Hepatocyte (in vitro differentiated cells): Measurements from ENCODE around the gene PKD2L1. TPM values are rescaled to one million over a fixed set of nuclear protein-coding genes. Genes with fewer than 3 reads are reported as not detected.
A peak's percentile ranks its signal among the peaks of the same experiment; 100 is the strongest.

Experiments
- DNase-seq: peaks from one replicate; pipeline ENCODE4 v3.0.0-alpha.2; 2016; ENCODE audit warnings: low spot score
- H2AFZ ChIP-seq: fragments of 200-600 bp; sonication (generic); 2 replicates; pipeline ENCODE4 v1.6.0; 2016; ENCODE audit warnings: antibody characterized with exemption, mild to moderate bottlenecking
- H3K27ac ChIP-seq: fragments of 200-600 bp; sonication (generic); 2 replicates; pipeline ENCODE4 v1.5.1; 2016; ENCODE audit warnings: mild to moderate bottlenecking
- H3K27me3 ChIP-seq: fragments of 200-600 bp; sonication (generic); 2 replicates; pipeline ENCODE4 v1.6.1; 2016
- H3K36me3 ChIP-seq: fragments of 200-600 bp; sonication (generic); replicated peaks from 2 replicates; pipeline ENCODE4 v1.5.1; 2016; ENCODE audit warnings: low read depth; ENCODE audit not compliant: insufficient read depth
- H3K4me1 ChIP-seq: fragments of 200-600 bp; sonication (generic); 2 replicates; pipeline ENCODE4 v1.5.1; 2016; ENCODE audit warnings: mild to moderate bottlenecking, moderate library complexity; ENCODE audit not compliant: insufficient read depth
- H3K4me2 ChIP-seq: fragments of 200-600 bp; sonication (generic); 2 replicates; pipeline ENCODE4 v1.6.0; 2016
- H3K4me3 ChIP-seq: fragments of 200-600 bp; sonication (generic); 2 replicates; pipeline ENCODE4 v1.5.1; 2016; ENCODE audit warnings: mild to moderate bottlenecking
- H3K79me2 ChIP-seq: fragments of 200-600 bp; sonication (generic); 2 replicates; pipeline ENCODE4 v1.6.0; 2017; ENCODE audit warnings: mild to moderate bottlenecking
- H3K9me2 ChIP-seq: fragments of 200-600 bp; sonication (generic); replicated peaks from 2 replicates; pipeline ENCODE4 v1.6.0; 2017; ENCODE audit warnings: mild to moderate bottlenecking; ENCODE audit not compliant: insufficient read depth
- H3K9me3 ChIP-seq: fragments of 200-600 bp; sonication (generic); 2 replicates; pipeline ENCODE4 v1.5.1; 2016; ENCODE audit warnings: low read depth, mild to moderate bottlenecking
- H4K20me1 ChIP-seq: fragments of 200-600 bp; sonication (generic); 2 replicates; pipeline ENCODE4 v1.6.0; 2016; ENCODE audit warnings: mild to moderate bottlenecking; ENCODE audit not compliant: insufficient read depth, poor library complexity, severe bottlenecking
- EZH2 ChIP-seq: fragments of 200-600 bp; sonication (generic); IDR thresholded peaks from 2 replicates; pipeline ENCODE4 v1.6.1; 2016; ENCODE audit warnings: antibody characterized with exemption, mild to moderate bottlenecking, borderline replicate concordance
- EZH2phosphoT487 ChIP-seq: fragments of 200-600 bp; sonication (generic); IDR thresholded peaks from one replicate; pipeline ENCODE4 v1.6.1; 2018; ENCODE audit warnings: antibody characterized with exemption, mild to moderate bottlenecking, low read depth, moderate library complexity; ENCODE audit not compliant: unreplicated experiment, severe bottlenecking
- WGBS: methylation state at CpG from one replicate; pipeline ENCODE4 v1.1.6; 2016; ENCODE audit warnings: low lambda C conversion rate; ENCODE audit errors: missing lambda C conversion rate; 5-methylcytosine and 5-hydroxymethylcytosine counted together
- polyA plus RNA-seq: library from polyadenylated mRNA; unstranded; fragments of >200 nt; fragmentation: Nextera tagmentation; extraction: Ambion mirVana; gene quantifications from 2 replicates; pipeline ENCODE4 v1.2.1, GENCODE V29; 2016
- total RNA-seq: library from RNA; depleted of rRNA; stranded (reverse); fragments of >200 nt; gene quantifications from 2 replicates; pipeline ENCODE4 v1.2.3, GENCODE V29; 2014
- TF ChIP-seq, protein P1 (sequence below): fragments of 200-600 bp; sonication (generic); IDR thresholded peaks from 2 replicates; pipeline ENCODE4 v1.5.1; 2016; ENCODE audit warnings: antibody characterized with exemption, mild to moderate bottlenecking; ENCODE audit not compliant: poor library complexity

PKD2L1 gene
- total and polyA plus RNA-seq, 2 experiments from 2014 or later: 0.10 to 0.88 TPM

- no peaks in the 10 kb centered on the region for H3K9me2 ChIP-seq
- H3K4me2 ChIP-seq: peak overlapping the region; percentile 21
- no peaks in the 10 kb centered on the region for H3K9me3 ChIP-seq
- TF ChIP-seq EZH2 (no peak), EZH2phosphoT487 (no peak)
- TF ChIP-seq, protein P1, sequence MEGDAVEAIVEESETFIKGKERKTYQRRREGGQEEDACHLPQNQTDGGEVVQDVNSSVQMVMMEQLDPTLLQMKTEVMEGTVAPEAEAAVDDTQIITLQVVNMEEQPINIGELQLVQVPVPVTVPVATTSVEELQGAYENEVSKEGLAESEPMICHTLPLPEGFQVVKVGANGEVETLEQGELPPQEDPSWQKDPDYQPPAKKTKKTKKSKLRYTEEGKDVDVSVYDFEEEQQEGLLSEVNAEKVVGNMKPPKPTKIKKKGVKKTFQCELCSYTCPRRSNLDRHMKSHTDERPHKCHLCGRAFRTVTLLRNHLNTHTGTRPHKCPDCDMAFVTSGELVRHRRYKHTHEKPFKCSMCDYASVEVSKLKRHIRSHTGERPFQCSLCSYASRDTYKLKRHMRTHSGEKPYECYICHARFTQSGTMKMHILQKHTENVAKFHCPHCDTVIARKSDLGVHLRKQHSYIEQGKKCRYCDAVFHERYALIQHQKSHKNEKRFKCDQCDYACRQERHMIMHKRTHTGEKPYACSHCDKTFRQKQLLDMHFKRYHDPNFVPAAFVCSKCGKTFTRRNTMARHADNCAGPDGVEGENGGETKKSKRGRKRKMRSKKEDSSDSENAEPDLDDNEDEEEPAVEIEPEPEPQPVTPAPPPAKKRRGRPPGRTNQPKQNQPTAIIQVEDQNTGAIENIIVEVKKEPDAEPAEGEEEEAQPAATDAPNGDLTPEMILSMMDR: no peak
- no peak overlapping the region for H2AFZ ChIP-seq
- no peaks in the 10 kb centered on the region for H4K20me1 ChIP-seq
- H3K27ac ChIP-seq: peak overlapping the region; percentile 71
- DNase-seq: peak; percentile 89
- H3K4me3 ChIP-seq: no peak overlapping the region
- H3K4me1 ChIP-seq: peaks cover 26% of the 10 kb centered on the region
- H3K27me3 ChIP-seq: no peaks in the 10 kb centered on the region
- no peaks in the 10 kb centered on the region for H3K36me3 ChIP-seq
- H3K79me2 ChIP-seq: peaks cover 2% of the 10 kb centered on the region
- WGBS: 43% methylated on average over 7 of the region's 7 CpGs
These were observed 34.8 kb upstream of the PKD2L1 start for GRCh38 chr10:100364735-100365391.

DNA sequence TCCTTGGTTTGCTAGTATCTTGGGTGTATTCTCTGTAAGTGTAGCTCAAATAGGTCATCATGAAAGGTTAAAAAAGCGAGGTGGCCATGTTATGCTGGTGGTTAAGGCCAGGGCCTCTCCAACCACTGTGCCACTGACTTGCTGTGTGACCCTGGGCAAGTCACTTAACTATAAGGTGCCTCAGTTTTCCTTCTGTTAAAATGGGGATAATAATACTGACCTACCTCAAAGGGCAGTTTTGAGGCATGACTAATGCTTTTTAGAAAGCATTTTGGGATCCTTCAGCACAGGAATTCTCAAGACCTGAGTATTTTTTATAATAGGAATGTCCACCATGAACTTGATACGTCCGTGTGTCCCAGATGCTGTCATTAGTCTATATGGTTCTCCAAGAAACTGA is 34.1 kb upstream of the PKD2L1 start:
- Histone ChIP-seq H4K20me1 (peaks cover 2% of the 10 kb centered on the region), H3K4me1 (peaks cover 31% of the 10 kb centered on the region), H3K4me3 (no peak overlapping the region), H3K27me3 (no peaks in the 10 kb centered on the region), H3K27ac (peak overlapping the region; percentile 69), H3K79me2 (peaks cover 2% of the 10 kb centered on the region), H3K9me3 (no peaks in the 10 kb centered on the region), H3K36me3 (no peaks in the 10 kb centered on the region), H2AFZ (no peak overlapping the region), H3K4me2 (no peak overlapping the region), H3K9me2 (no peaks in the 10 kb centered on the region)
- 90% methylated on average over 3 of the region's 3 CpGs for WGBS
- TF ChIP-seq, protein P1: no peak
- TF ChIP-seq EZH2phosphoT487: no peak
- TF ChIP-seq EZH2: no peak
- DNase-seq: no peak

DNA sequence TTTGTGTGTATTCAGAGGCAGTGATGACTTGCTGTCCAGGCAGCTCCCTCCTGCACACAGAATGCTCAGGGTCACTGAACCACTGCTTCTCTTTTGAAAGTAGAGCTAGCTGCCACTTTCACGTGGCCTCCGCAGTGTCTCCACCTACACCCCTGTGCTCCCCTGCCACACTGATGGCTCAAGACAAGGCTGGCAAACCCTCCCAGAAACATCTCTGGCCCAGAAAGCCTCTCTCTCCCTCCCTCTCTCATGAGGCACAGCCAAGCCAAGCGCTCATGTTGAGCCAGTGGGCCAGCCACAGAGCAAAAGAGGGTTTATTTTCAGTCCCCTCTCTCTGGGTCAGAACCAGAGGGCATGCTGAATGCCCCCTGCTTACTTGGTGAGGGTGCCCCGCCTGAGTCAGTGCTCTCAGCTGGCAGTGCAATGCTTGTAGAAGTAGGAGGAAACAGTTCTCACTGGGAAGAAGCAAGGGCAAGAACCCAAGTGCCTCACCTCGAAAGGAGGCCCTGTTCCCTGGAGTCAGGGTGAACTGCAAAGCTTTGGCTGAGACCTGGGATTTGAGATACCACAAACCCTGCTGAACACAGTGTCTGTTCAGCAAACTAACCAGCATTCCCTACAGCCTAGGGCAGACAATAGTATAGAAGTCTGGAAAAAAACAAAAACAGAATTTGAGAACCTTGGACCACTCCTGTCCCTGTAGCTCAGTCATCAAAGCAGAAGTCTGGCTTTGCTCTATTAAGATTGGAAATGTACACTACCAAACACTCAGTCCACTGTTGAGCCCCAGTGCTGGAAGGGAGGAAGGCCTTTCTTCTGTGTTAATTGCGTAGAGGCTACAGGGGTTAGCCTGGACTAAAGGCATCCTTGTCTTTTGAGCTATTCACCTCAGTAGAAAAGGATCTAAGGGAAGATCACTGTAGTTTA is 32.8 kb upstream of the PKD2L1 start:
- Histone ChIP-seq H3K27ac (peak overlapping the region; percentile 69), H4K20me1 (peaks cover 5% of the 10 kb centered on the region), H3K4me2 (no peak overlapping the region), H3K9me2 (no peaks in the 10 kb centered on the region), H3K9me3 (no peaks in the 10 kb centered on the region), H3K4me3 (no peak overlapping the region), H3K4me1 (peaks cover 41% of the 10 kb centered on the region), H2AFZ (no peak overlapping the region), H3K79me2 (peaks cover 4% of the 10 kb centered on the region), H3K36me3 (no peaks in the 10 kb centered on the region), H3K27me3 (no peaks in the 10 kb centered on the region)
- DNase-seq: no peak
- WGBS: 87% methylated on average over 6 of the region's 6 CpGs
- TF ChIP-seq EZH2phosphoT487: no peak
- TF ChIP-seq EZH2: no peak
- TF ChIP-seq, protein P1: no peak
